ENCODE data around the gene IL17C. TPM values are rescaled to one million over a fixed set of nuclear protein-coding genes. Genes with fewer than 3 reads are reported as not detected.

Gene IL17C
- total and polyA plus RNA-seq, 2 experiments from 2014 or later = 0.57 TPM; not detected in 1

GRCh38 chr16:88626646-88627045 lies 11.7 kb upstream of the IL17C start:
- WGBS (ENCODE audit: low lambda C conversion rate, missing lambda C conversion rate) = 93% methylated on average over 9 of the region's 9 CpGs
- no peak overlapping the region for H3K4me3 ChIP-seq

GRCh38 chr16:88627531-88628411 lies 10.6 kb upstream of the IL17C start:
- Histone ChIP-seq H2AFZ (no peak overlapping the region), H3K9me2 (replicated peaks; ENCODE audit: insufficient read depth) (no peaks in the 10 kb centered on the region), H3K27ac (no peak overlapping the region), H3K36me3 (replicated peaks; ENCODE audit: insufficient read depth, low read depth) (no peaks in the 10 kb centered on the region), H3K4me1 (ENCODE audit: insufficient read depth) (no peaks in the 10 kb centered on the region), H3K79me2 (no peaks in the 10 kb centered on the region), H3K4me3 (no peak overlapping the region), H3K9me3 (ENCODE audit: low read depth) (no peaks in the 10 kb centered on the region), H4K20me1 (ENCODE audit: insufficient read depth, poor library complexity, severe bottlenecking) (no peaks in the 10 kb centered on the region), H3K27me3 (no peaks in the 10 kb centered on the region), H3K4me2 (no peak overlapping the region)
- no peak for TF ChIP-seq EZH2phosphoT487 (IDR thresholded peaks at IDR 0.05; ENCODE audit: low read depth, severe bottlenecking, unreplicated experiment)
- no peak for TF ChIP-seq CTCF (IDR thresholded peaks at IDR 0.05; ENCODE audit: poor library complexity)
- TF ChIP-seq EZH2 (IDR thresholded peaks at IDR 0.05; ENCODE audit: borderline replicate concordance) = no peak
- 98% methylated on average over 27 of the region's 27 CpGs for WGBS (ENCODE audit: low lambda C conversion rate, missing lambda C conversion rate)
- no peak for DNase-seq (ENCODE audit: low spot score)

More at GRCh38 chr16:88626646-88627045, 11.7 kb upstream of the IL17C start:
- no peak for DNase-seq (ENCODE audit: low spot score)
- Histone ChIP-seq H3K9me3 (ENCODE audit: low read depth) (no peaks in the 10 kb centered on the region), H3K36me3 (replicated peaks; ENCODE audit: insufficient read depth, low read depth) (no peaks in the 10 kb centered on the region), H3K4me2 (no peak overlapping the region), H3K4me1 (ENCODE audit: insufficient read depth) (no peaks in the 10 kb centered on the region), H2AFZ (no peak overlapping the region), H3K27me3 (no peaks in the 10 kb centered on the region), H4K20me1 (ENCODE audit: insufficient read depth, poor library complexity, severe bottlenecking) (no peaks in the 10 kb centered on the region), H3K79me2 (no peaks in the 10 kb centered on the region), H3K27ac (no peak overlapping the region), H3K9me2 (replicated peaks; ENCODE audit: insufficient read depth) (no peaks in the 10 kb centered on the region)
- TF ChIP-seq EZH2phosphoT487 (IDR thresholded peaks at IDR 0.05; ENCODE audit: low read depth, severe bottlenecking, unreplicated experiment) (no peak), CTCF (IDR thresholded peaks at IDR 0.05; ENCODE audit: poor library complexity) (no peak), EZH2 (IDR thresholded peaks at IDR 0.05; ENCODE audit: borderline replicate concordance) (no peak)

- H3K36me3 ChIP-seq (replicated peaks; ENCODE audit: insufficient read depth, low read depth) = no peaks in the 10 kb centered on the region
- 83% methylated on average over 12 of the region's 12 CpGs for WGBS (ENCODE audit: low lambda C conversion rate, missing lambda C conversion rate)
- H3K4me2 ChIP-seq = no peak overlapping the region
These were observed 9.8 kb upstream of the IL17C start for GRCh38 chr16:88628512-88628974.

More at GRCh38 chr16:88628512-88628974, 9.8 kb upstream of the IL17C start:
- DNase-seq (ENCODE audit: low spot score) = no peak
- no peaks in the 10 kb centered on the region for H3K9me3 ChIP-seq (ENCODE audit: low read depth)
- H2AFZ ChIP-seq = no peak overlapping the region
- peaks cover 5% of the 10 kb centered on the region for H4K20me1 ChIP-seq (ENCODE audit: insufficient read depth, poor library complexity, severe bottlenecking)
- no peaks in the 10 kb centered on the region for H3K9me2 ChIP-seq (replicated peaks; ENCODE audit: insufficient read depth)
- no peaks in the 10 kb centered on the region for H3K27me3 ChIP-seq
- no peaks in the 10 kb centered on the region for H3K4me1 ChIP-seq (ENCODE audit: insufficient read depth)
- TF ChIP-seq EZH2phosphoT487 (IDR thresholded peaks at IDR 0.05; ENCODE audit: low read depth, severe bottlenecking, unreplicated experiment) = no peak
- peak; percentile 24 for TF ChIP-seq CTCF (IDR thresholded peaks at IDR 0.05; ENCODE audit: poor library complexity)
- H3K79me2 ChIP-seq = no peaks in the 10 kb centered on the region
- H3K27ac ChIP-seq = no peak overlapping the region
- H3K4me3 ChIP-seq = no peak overlapping the region
